K562 (cell line): ENCODE measurements around the gene SETD3. TPM values are rescaled to one million over a fixed set of nuclear protein-coding genes. Genes with fewer than 3 reads are reported as not detected.

ENCODE experiments used
- ATAC-seq: fragments of 200-7000 bp; cut with Tn5 transposase; 3 replicates; pipeline ENCODE4 v1.9.1; 2020; ENCODE audit warnings: moderate library complexity
- BruUV-seq: library from RNA; stranded (reverse); fragments of 400-500 nt; replicated peaks from 2 replicates; lab custom pipeline; 2021; lab: Mats Ljungman, UMichigan
- CTCF ChIA-PET: fragments of 300-600 bp; formaldehyde crosslinking; extraction: SDS; loops from one replicate; lab custom pipeline; 2021; ENCODE audit warnings: low intra/inter-chr PET ratio; lab: Yijun Ruan, JAX
- POLR2A ChIA-PET: fragments of 300-600, 350-650 bp; sonication (Branson Sonifier 250); formaldehyde crosslinking; extraction: SDS; loops from one replicate; lab custom pipeline; 2021; ENCODE audit warnings: antibody characterized with exemption, inconsistent platforms; lab: Yijun Ruan, JAX
- DNase-seq, 4 experiments: peaks; one replicate each; pipeline versions ENCODE4 v3.0.0 to v3.0.0-alpha.2; 2011 to 2018; ENCODE audit warnings: low spot score in 3 of 4, mixed read lengths in 3 of 4; ENCODE audit errors: extremely low read depth in 1 of 4
- FAIRE-seq: peaks from 2 replicates; lab custom pipeline; 2011; peaks lifted over from hg19 to GRCh38; lab: Jason Lieb, UNC
- H2AFZ ChIP-seq: 2 replicates; pipeline ENCODE4 v1.6.0; 2011; ENCODE audit warnings: low read depth, low read length, control low read depth, inconsistent platforms
- H3K27ac ChIP-seq: fragments of 200-600 bp; 3 replicates; pipeline ENCODE4 v1.8.0; 2011; ENCODE audit warnings: low read depth, mild to moderate bottlenecking, control low read depth, inconsistent platforms, low read length, moderate library complexity, mixed read lengths; ENCODE audit errors: extremely low read depth
- H3K27me3 ChIP-seq, 2 experiments: fragments of 300-600 bp in 1 of 2; 2 replicates in 1 of 2; 3 replicates in 1 of 2; pipeline versions ENCODE4 v1.6.0 to v1.8.0; 2011; ENCODE audit warnings: inconsistent platforms in 2 of 2, low read length in 2 of 2, mild to moderate bottlenecking in 1 of 2, mixed read lengths in 1 of 2, moderate library complexity in 1 of 2; ENCODE audit not compliant: control insufficient read depth in 2 of 2, insufficient read depth in 2 of 2
- H3K36me3 ChIP-seq: fragments of 300-600 bp; 3 replicates; pipeline ENCODE4 v1.8.0; 2011; ENCODE audit warnings: mild to moderate bottlenecking, low read length, inconsistent platforms; ENCODE audit not compliant: control insufficient read depth, insufficient read depth
- H3K4me1 ChIP-seq, 2 experiments: fragments of 200-600 bp in 1 of 2; replicated peaks in 1 of 2; 2 replicates in 1 of 2; 3 replicates in 1 of 2; pipeline versions ENCODE4 v1.5.1 to v1.8.0; 2011; ENCODE audit warnings: inconsistent platforms in 2 of 2, low read length in 2 of 2, mild to moderate bottlenecking in 1 of 2, mixed read lengths in 1 of 2, moderate library complexity in 1 of 2; ENCODE audit not compliant: control insufficient read depth in 2 of 2, insufficient read depth in 2 of 2
- H3K4me2 ChIP-seq: 2 replicates; pipeline ENCODE4 v1.6.1; 2011; ENCODE audit warnings: low read length, control low read depth, inconsistent platforms, mixed read lengths; ENCODE audit not compliant: insufficient read depth
- H3K4me3 ChIP-seq: fragments of 200-600 bp; sonication (generic), shearing (Covaris generic); 2 replicates; pipeline ENCODE4 v1.5.1; 2016; ENCODE audit warnings: control low read depth, inconsistent platforms
- H3K79me2 ChIP-seq: fragments of 200-600 bp; 3 replicates; pipeline ENCODE4 v1.8.0; 2011; ENCODE audit warnings: low read length, inconsistent platforms; ENCODE audit not compliant: control insufficient read depth, insufficient read depth
- H3K9ac ChIP-seq, 2 experiments: 2 replicates each; pipeline versions ENCODE4 v1.6.0 to v1.6.1; 2011; ENCODE audit warnings: low read depth in 2 of 2, low read length in 2 of 2, control low read depth in 1 of 2, inconsistent platforms in 1 of 2, mild to moderate bottlenecking in 1 of 2, mixed read lengths in 1 of 2; ENCODE audit not compliant: insufficient read depth in 1 of 2
- H3K9me1 ChIP-seq: one replicate; pipeline ENCODE4 v1.6.0; 2011; ENCODE audit warnings: inconsistent platforms, mild to moderate bottlenecking, low read length, moderate library complexity; ENCODE audit not compliant: control insufficient read depth, insufficient read depth
- H3K9me3 ChIP-seq: replicated peaks from 2 replicates; pipeline ENCODE4 v1.5.1; 2011; ENCODE audit warnings: low read depth, low read length, inconsistent platforms; ENCODE audit not compliant: control insufficient read depth, insufficient read depth
- H4K20me1 ChIP-seq: replicated peaks from 2 replicates; pipeline ENCODE4 v1.6.1; 2011; ENCODE audit warnings: low read length, inconsistent platforms, mixed read lengths; ENCODE audit not compliant: control insufficient read depth, insufficient read depth
- ATF7 ChIP-seq: fragments of 450-650 bp; IDR thresholded peaks from 2 replicates; pipeline ENCODE4 v1.7.1; 2014; ENCODE audit warnings: mild to moderate bottlenecking, moderate library complexity
- BMI1 ChIP-seq: fragments of 150-350 bp; IDR thresholded peaks from 2 replicates; pipeline ENCODE4 v1.6.1; 2014; ENCODE audit warnings: low read length
- CHD1 ChIP-seq: fragments of 200-600 bp; sonication (generic); IDR thresholded peaks from one replicate; pipeline ENCODE4 v1.6.1; 2012; ENCODE audit warnings: mild to moderate bottlenecking, moderate library complexity, low read length, inconsistent platforms
- DDX20 ChIP-seq: fragments of 450-650 bp; IDR thresholded peaks from 2 replicates; pipeline ENCODE4 v1.6.1; 2016; ENCODE audit warnings: missing genetic modification characterization, low read depth, mild to moderate bottlenecking, missing compliant biosample characterization, moderate library complexity
- HNRNPK ChIP-seq: fragments of 200-400 bp; formaldehyde crosslinking; IDR thresholded peaks from one replicate; pipeline ENCODE4 v1.6.1; 2018; ENCODE audit warnings: mild to moderate bottlenecking, low read depth, low read length; ENCODE audit not compliant: poor library complexity, severe bottlenecking
- MEIS2 ChIP-seq: fragments of 450-650 bp; IDR thresholded peaks from 2 replicates; pipeline ENCODE4 v1.6.1; 2014; ENCODE audit warnings: mild to moderate bottlenecking; ENCODE audit not compliant: partially characterized antibody
- NFRKB ChIP-seq: fragments of 450-650 bp; IDR thresholded peaks from 2 replicates; pipeline ENCODE4 v1.6.1; 2016; ENCODE audit warnings: low read depth
- PTBP1 ChIP-seq: fragments of 200-400 bp; formaldehyde crosslinking; IDR thresholded peaks from 2 replicates; pipeline ENCODE4 v1.6.1; 2017; ENCODE audit warnings: low read depth, low read length
- ZNF764 ChIP-seq: fragments of 250-450 bp; sonication (Bioruptor Pico); IDR thresholded peaks from 2 replicates; pipeline ENCODE4 v1.4.0; 2020; ENCODE audit warnings: low read depth, mild to moderate bottlenecking, moderate library complexity
- WGBS: fragments of 100-300 bp; shearing (Covaris generic); methylation state at CpG from one replicate; pipeline ENCODE4 v1.1.6; 2016; ENCODE audit warnings: low coverage, mixed read lengths; ENCODE audit not compliant: insufficient coverage; ENCODE audit errors: missing lambda C conversion rate; 5-methylcytosine and 5-hydroxymethylcytosine counted together
- in situ Hi-C: fragments of 300-500 bp; cut with MboI; formaldehyde crosslinking; loops from 4 replicates; pipeline ENCODE4 v1.15.0; 2018; ENCODE audit warnings: inconsistent platforms, mixed read lengths
- intact Hi-C: fragments of 100-400 bp; cut with micrococcal nuclease; formaldehyde crosslinking; loops from 2 replicates; pipeline ENCODE4 v1.14.2; 2022
- polyA plus RNA-seq, 8 experiments: library from polyadenylated mRNA; depleted of rRNA in 4 of 8; stranded (reverse) in 5 of 8; unstranded in 3 of 8; fragments of >200 nt; fragmentation: Nextera tagmentation in 2 of 8; fragmentation: Illumina TruSeq in 1 of 8; extraction: Ambion mirVana in 2 of 8; extraction: Trizol in 1 of 8; gene quantifications; 2 replicates each; pipeline versions ENCODE4 v1.2.1 to v1.2.3, GENCODE V29; 2011 to 2014; ENCODE audit warnings: inconsistent platforms in 1 of 8, missing spikeins in 1 of 8
- total RNA-seq, 7 experiments: library from RNA; depleted of rRNA in 6 of 7; stranded (reverse); fragments of >200 nt in 6 of 7; fragmentation: Illumina TruSeq in 2 of 7; extraction: Trizol in 2 of 7; gene quantifications; 2 replicates each; pipeline versions ENCODE4 v1.2.1 to v1.2.3, GENCODE V29; 2011 to 2021; ENCODE audit warnings: low replicate concordance in 1 of 7
- TF ChIP-seq, protein P1 (sequence below), 2 experiments: IDR thresholded peaks; 2 replicates each; pipeline ENCODE4 v1.6.1; 2011; ENCODE audit warnings: borderline replicate concordance in 1 of 2, control low read depth in 1 of 2, low read depth in 1 of 2, low read length in 1 of 2, mild to moderate bottlenecking in 1 of 2, mixed read lengths in 1 of 2, moderate library complexity in 1 of 2; ENCODE audit not compliant: insufficient read depth in 1 of 2, insufficient read length in 1 of 2, poor library complexity in 1 of 2, severe bottlenecking in 1 of 2; ENCODE audit errors: extremely low read depth in 1 of 2
- TF ChIP-seq, protein P2 (sequence below), 3 experiments: fragments of 200-800 bp in 1 of 3; sonication (Bioruptor generic) in 1 of 3; sonication (generic) in 1 of 3; formaldehyde crosslinking in 1 of 3; IDR thresholded peaks; 2 replicates each; pipeline versions ENCODE4 v1.6.1 to v1.8.0; 2016 to 2022; ENCODE audit warnings: mild to moderate bottlenecking in 2 of 3, missing compliant biosample characterization in 2 of 3, missing genetic modification characterization in 2 of 3, missing genetic modification reagents in 1 of 3
- TF ChIP-seq, protein P3 (sequence below), 2 experiments: fragments of 450-650 bp; conservative IDR thresholded peaks; 2 replicates each; pipeline ENCODE4 v1.6.1; 2017; ENCODE audit warnings: mild to moderate bottlenecking in 2 of 2, moderate library complexity in 2 of 2
- TF ChIP-seq, protein P4 (sequence below): fragments of 450-650 bp; IDR thresholded peaks from 2 replicates; pipeline ENCODE4 v1.6.1; 2016
- TF ChIP-seq, protein P5 (sequence below): fragments of 200-800 bp; sonication (Bioruptor generic); IDR thresholded peaks from 2 replicates; pipeline ENCODE4 v1.6.1; 2017; ENCODE audit warnings: missing genetic modification characterization, missing compliant biosample characterization

The SETD3 gene
- total and polyA plus RNA-seq, 9 of the 15 experiments (the other 6 are each of a cell fraction or from before 2014, with no cell fraction given) = 8.5 to 35.9 (median 26.5) TPM

DNA sequence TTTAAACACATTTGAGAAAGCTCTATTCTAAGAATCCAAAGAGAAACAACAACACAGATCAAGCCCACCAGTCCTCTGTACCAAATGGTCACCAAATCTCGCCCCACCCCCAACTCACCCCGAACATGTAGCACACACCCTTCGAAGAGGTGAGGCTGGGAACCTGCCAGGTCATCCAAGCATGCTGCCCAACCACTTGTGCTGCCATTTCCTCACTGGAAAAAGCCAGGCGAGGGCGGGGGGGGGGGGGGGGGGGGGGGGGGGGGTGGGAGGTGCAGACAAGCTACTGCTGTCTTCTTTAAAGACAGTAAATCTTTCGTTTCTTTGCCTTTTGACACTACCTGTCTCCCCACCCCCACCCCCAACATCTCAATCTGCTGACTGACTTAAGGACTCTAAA, 59.9 kb downstream of the SETD3 start:
- peak; percentile 68 for ATAC-seq
- intact Hi-C loops = no loop called here
- Histone ChIP-seq H3K27ac (peak overlapping the region; percentile 36; the same call in 1 of the 3 replicates), H3K4me3 (no peak overlapping the region), H3K4me2 (no peak overlapping the region), H3K79me2 (no peaks in the 10 kb centered on the region), H3K9me3 (no peaks in the 10 kb centered on the region), H2AFZ (no peak overlapping the region), H3K36me3 (no peaks in the 10 kb centered on the region; the same call in 2 of the 3 replicates), H3K9me1 (no peaks in the 10 kb centered on the region), H3K4me1 (peaks cover 4 to 12% of the 10 kb centered on the region in 2 experiments; a peak in 4 of 5 replicates), H3K9ac (no peak overlapping the region), H4K20me1 (peaks cover 3% of the 10 kb centered on the region; the same call in 1 of the 2 replicates), H3K27me3 (no peaks in the 10 kb centered on the region)
- no TSS peak for BruUV-seq
- ChIA-PET POLR2A (interaction anchor here (0.8 kb wide), 1 partner anchor 37 kb away, joined by 3 read pairs; no protein-coding TSS in a partner anchor), CTCF (no interaction called here)
- in situ Hi-C loops = no loop called here
- WGBS = 10% methylated on average over 3 of the region's 6 CpGs
- peak; percentile 9 to 43 (median 25) for DNase-seq
- FAIRE-seq = peak; percentile 61
- TF ChIP-seq, protein P1, sequence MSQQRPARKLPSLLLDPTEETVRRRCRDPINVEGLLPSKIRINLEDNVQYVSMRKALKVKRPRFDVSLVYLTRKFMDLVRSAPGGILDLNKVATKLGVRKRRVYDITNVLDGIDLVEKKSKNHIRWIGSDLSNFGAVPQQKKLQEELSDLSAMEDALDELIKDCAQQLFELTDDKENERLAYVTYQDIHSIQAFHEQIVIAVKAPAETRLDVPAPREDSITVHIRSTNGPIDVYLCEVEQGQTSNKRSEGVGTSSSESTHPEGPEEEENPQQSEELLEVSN (IDR thresholded peaks at IDR 0.05; ENCODE audit: borderline replicate concordance in 1 of 2, extremely low read depth in 1 of 2, insufficient read depth in 1 of 2, insufficient read length in 1 of 2, low read depth in 1 of 2, low read length in 1 of 2, poor library complexity in 1 of 2, severe bottlenecking in 1 of 2) = peak in 1 of 2 experiments; percentile 38
- TF ChIP-seq, protein P2, sequence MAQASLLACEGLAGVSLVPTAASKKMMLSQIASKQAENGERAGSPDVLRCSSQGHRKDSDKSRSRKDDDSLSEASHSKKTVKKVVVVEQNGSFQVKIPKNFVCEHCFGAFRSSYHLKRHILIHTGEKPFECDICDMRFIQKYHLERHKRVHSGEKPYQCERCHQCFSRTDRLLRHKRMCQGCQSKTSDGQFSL (CRISPR knock-in tag; IDR thresholded peaks at IDR 0.05) = 0 out of 2 replicates have a peak, but pooled peaks have one; percentile 37
- TF ChIP-seq, protein P2 (tag; IDR thresholded peaks at IDR 0.05) = peak in 1 of 2 experiments; percentile 88; a peak in 2 of 4 replicates
- TF ChIP-seq ATF7 (no peak), CHD1 (no peak), NFRKB (no peak), HNRNPK (no peak), PTBP1 (no peak), DDX20 (tag) (no peak), ZNF764 (CRISPR knock-in tag) (no peak), BMI1 (no peak), MEIS2 (peak; percentile 34)
- TF ChIP-seq, protein P3, sequence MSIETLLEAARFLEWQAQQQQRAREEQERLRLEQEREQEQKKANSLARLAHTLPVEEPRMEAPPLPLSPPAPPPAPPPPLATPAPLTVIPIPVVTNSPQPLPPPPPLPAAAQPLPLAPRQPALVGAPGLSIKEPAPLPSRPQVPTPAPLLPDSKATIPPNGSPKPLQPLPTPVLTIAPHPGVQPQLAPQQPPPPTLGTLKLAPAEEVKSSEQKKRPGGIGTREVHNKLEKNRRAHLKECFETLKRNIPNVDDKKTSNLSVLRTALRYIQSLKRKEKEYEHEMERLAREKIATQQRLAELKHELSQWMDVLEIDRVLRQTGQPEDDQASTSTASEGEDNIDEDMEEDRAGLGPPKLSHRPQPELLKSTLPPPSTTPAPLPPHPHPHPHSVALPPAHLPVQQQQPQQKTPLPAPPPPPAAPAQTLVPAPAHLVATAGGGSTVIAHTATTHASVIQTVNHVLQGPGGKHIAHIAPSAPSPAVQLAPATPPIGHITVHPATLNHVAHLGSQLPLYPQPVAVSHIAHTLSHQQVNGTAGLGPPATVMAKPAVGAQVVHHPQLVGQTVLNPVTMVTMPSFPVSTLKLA (conservative IDR thresholded peaks at IDR 0.05) = no peak
- TF ChIP-seq, protein P4, sequence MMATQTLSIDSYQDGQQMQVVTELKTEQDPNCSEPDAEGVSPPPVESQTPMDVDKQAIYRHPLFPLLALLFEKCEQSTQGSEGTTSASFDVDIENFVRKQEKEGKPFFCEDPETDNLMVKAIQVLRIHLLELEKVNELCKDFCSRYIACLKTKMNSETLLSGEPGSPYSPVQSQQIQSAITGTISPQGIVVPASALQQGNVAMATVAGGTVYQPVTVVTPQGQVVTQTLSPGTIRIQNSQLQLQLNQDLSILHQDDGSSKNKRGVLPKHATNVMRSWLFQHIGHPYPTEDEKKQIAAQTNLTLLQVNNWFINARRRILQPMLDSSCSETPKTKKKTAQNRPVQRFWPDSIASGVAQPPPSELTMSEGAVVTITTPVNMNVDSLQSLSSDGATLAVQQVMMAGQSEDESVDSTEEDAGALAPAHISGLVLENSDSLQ = peak; percentile 26; the same call in 1 of the 2 replicates
- TF ChIP-seq, protein P5, sequence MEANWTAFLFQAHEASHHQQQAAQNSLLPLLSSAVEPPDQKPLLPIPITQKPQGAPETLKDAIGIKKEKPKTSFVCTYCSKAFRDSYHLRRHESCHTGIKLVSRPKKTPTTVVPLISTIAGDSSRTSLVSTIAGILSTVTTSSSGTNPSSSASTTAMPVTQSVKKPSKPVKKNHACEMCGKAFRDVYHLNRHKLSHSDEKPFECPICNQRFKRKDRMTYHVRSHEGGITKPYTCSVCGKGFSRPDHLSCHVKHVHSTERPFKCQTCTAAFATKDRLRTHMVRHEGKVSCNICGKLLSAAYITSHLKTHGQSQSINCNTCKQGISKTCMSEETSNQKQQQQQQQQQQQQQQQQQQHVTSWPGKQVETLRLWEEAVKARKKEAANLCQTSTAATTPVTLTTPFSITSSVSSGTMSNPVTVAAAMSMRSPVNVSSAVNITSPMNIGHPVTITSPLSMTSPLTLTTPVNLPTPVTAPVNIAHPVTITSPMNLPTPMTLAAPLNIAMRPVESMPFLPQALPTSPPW = peak; percentile 69
